CD1c-positive myeloid dendritic cell (primary cell): ENCODE data around the gene RFXANK.
"Not testable (repeated sequence)": the region's sequence is repeated elsewhere in the genome, so short reads cannot be mapped to it uniquely, and the experiment has no call there.

Source experiments
- DNase-seq: peaks from one replicate; pipeline ENCODE4 v3.0.0-alpha.2; 2016; ENCODE audit errors: extremely low spot score

Gene RFXANK

DNA sequence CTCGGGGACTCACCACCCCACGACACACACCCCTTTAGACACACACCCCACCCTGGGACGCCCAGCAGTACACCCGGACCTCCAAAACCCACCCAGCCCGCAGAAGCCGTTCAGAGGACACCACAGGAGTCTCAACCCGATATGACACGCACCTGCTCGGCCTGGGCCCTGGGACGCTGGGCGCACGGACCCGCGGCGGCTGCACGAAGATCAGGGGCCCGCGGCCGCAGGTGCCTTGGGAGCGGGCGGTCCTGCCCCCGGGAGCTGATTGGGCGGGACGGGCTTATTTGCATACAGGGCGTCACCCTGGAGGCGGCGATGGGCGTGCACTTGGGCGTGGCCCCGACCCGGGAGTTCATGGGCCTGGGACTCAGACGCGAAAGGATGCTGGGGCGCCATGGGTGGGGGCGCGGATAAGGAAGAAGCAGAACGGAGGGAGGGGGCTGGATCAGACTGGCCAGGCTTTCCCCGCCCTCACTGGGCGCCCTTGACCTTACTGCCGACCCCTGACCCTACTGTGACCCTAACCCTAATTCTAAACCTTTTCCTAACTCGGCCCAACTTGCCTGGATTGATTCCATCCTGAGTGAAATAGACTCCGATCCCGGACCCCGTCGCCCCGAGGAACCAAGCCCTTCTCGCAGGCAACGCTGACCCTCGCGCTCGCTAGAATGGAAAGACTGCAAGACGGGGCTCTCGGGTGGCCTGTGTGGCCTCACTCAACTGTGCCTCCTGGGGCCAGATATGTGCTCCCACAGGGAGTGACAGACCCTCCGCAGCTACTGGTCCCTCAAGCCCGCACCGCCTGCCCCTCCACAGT is 21.8 kb upstream of the RFXANK start, which contains the start of gene MEF2B:
MEF2B (minus strand) TSS at position 211 of the 820 bp plus-strand sequence. CDS start 19,528 bp downstream, outside the sequence.
- DNase-seq: peak; percentile 75

DNA sequence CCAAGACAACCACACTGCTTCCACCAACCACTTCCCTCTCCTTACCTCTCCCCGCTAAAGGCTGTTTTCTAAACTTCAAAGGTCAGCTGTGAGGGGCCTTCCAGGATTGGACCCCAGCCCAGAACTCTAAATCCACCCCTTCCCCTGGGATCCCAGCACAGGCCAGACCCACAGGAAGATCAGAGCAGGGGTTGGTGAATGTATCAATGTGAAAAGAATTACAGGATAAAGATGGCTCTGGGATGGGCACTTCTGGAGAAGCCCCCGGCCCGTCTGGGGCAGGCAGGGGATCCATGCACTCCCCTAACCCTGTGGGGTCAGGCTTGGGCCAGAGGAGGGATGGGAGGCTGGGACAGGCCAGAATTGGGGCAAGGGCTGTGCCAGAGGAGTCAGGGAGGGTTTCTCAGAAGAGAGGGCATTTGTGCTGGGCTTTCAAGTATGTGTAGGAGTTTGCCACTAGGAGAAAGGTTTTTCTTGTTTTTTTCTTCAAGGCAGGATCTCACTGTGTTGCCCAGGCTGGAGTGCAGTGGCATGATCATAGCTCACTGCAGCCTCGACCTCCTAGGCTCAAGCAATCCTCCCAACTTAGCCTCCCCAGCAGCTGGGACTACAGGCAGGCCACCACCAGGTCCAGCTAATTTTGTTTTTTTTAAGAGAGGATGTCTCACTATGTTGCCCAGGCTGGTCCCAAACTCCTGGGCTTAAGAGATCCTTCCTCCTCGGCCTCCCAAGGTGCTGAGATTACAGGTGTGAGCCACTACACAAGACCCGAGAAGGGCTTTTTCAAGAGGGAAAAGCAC is 21.0 kb upstream of the RFXANK start:
- no peak for DNase-seq

DNA sequence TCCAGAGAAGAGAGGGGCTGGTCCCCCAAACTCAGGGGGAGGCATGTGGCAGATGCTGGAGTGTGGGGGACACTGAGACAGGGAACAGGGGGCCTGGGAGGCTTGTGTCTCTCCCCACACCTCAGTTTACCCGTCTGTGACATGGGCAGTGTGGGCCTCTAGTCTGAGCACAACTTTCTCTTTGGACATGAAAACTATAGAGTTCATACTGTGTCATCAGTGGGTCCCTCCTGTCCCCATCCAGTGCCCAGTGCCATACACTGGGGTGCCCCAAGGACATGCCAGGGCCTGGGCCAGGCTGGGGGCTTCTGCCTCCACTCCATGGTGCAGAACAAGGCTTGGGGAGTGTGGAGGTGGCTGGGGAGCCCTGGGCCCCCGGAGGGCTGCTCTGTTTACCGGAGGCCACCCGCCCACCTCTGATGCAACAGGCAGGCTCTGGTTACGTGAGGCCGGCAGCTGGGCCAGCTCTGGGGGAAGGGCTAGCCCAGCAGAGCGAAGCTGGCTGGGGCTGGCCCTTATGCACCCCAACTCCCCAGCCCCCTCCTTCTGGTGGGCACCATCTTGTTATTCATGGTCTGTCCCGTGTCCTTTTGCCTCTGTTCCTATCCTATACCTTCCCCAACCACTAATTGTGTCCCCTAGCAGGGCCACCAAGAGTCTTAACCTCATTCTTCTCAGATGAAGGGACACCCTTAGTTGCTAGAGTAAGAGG is 20.1 kb upstream of the RFXANK start:
- DNase-seq: no peak

DNA sequence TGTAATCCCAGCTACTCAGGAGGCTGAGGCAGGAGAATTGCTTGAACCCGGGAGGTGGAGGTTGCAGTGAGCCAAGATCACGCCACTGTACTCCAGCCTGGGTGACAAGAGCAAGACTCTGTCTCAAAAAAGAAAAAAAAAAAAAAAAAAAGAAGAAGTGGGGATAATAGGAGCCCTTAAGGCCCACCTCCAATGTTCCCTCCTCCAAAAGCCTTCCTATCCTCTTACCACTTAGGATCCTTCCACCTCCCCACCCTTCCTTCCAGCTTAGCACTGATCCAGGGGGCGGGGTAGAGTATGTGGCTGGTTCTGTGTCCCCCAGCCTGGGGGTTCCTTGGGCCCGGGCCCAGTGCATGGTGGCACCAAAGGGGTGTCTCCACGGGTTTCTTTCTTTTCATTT is 18.8 kb upstream of the RFXANK start:
- DNase-seq: not testable (repeated sequence)

DNA sequence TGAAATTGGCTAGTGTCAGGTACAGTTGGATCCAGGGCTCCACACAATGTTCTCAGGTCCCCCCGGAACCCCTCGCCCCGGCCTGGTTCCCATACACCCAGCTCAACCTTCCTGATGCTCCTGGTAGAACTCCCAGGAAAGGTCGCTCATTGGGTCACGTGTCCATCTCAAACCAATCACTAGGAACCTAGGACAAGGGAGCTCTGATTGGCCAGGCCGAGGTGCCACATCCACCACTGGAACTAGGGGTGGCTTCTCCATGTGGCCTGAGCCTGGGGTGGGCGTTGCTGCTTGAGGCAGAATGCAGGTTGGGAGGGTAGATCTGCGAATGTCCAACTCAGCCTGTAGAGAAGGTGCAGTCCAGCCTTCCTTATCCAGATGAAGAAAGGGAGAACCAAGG is 15.1 kb upstream of the RFXANK start:
- DNase-seq: no peak

DNA sequence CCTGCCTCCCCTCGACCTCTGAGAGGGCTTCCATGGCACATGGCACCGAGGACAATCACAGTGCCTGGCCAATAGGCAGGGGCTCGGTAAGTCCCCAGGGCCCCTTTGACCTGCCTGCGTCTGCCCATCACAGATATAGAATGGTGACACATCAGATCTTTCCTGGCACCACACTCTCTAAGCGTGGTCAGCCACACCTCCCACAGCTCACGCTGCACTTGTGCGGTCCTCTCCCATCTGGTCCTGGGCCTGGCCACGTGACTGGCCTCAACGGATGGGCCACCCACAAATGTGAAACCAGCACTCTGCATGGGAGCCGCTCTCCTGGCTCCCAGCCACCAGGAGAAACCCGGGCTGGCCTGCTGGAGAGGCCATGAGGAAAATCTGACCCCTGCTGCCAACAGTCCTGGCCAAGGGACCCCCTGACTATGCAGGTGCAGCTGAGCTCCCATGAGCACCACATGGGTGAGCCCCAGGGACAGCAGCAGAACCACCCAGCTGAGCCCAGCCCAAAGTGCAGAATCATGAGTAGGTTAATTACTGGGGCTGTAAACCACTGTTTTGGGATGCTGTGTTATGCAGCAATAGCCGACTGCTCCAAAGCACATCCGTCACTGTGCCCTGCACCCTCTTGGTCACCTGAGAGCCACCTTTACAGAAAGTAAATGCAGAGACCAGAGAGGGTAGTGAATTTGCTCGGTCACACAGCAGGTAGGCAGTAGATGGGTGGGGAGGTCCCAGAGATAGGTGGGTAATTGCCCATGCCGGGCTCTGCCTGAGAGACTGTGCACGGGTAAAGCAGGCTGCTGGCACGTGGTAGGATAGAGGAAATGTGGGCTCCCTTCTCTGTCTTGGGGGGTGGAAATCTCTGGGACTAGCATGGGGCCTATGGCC is 12.3 kb upstream of the RFXANK start:
- no peak for DNase-seq

DNA sequence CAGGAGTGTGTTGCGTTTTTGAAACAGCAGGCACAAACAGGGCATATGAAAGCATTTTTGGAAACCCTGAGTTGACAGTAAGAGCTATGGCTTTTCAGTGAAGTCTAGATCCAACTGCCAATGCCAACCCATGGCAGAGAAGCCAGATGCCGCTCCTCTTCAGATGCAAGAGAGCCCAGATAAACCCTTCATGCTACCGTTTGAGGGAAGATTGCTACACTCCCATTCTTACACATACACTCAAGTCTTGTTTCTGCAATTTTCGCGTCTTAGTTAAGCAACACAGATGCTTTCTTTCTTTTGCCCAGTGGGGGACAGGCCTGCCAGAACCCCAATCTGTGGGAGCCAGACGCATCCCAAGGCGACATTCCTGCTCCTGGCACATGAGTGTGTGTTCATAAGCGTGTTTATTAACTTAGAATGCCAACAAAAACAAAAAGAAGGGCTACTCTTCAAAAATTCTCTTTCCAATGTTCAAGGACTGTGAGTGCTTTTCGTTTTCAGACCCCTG is 10.5 kb upstream of the RFXANK start:
- DNase-seq: no peak

DNA sequence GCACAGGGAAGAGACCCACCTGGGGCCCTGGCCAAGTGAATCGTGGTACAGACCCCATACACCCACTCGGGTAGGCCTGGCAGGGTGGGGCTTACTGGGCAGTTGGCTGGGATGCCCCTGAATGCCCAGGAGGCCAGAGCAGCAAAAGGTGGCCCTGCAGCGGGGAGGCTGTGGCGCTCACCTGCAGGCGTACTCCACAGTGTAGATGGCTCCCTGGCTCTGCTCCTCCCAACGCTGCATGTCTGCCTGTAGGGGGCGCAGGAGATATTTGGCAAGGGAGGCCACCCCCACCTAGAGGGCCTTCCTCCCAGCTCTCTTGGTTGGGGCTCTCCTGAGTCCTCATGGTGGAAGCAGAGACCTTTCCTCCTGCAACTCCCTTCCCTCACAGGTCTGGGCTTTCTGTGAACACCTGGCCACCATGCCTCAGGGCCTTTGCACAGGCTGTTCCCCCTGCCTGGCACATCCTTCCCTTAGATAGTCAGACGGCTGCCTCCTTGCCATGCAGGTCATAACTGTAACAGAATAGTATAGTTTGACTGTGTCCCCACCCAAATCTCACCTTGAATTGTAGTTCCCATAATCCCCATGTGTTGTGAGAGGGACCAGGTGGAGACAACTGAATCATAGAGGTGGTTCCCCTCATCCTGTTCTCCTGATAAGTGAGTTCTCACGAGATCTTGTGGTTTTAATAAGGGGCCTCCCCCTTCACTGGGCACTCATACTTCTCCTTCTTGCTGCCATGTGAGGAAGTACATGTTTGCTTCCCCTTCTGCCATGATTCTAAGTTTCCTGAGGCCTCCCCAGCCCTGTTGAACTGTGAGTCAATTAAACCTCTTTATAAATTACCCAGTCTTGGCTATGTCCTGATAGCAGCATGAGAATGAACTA is 6.0 kb upstream of the RFXANK start:
- DNase-seq: peak; percentile 77

DNA sequence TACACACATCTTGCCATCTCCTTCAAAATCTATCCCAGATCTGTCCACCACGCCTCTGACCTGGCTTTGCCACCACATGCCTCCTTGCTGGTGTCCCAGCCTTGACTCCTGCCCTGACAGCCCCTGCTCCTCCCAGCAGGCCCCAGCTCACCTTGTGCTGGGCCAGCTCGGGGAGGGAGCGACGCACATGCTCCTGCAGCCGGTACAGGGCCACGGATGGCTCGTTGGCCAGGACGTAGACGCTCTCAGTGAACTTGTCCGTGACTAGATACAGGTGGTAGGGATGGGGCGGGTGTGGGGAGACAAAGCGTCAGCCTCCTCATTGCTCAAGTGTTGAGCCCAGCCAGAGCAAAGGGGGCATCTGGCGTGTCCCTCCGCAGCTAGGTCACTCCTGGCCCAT is 5.3 kb upstream of the RFXANK start:
- no peak for DNase-seq

DNA sequence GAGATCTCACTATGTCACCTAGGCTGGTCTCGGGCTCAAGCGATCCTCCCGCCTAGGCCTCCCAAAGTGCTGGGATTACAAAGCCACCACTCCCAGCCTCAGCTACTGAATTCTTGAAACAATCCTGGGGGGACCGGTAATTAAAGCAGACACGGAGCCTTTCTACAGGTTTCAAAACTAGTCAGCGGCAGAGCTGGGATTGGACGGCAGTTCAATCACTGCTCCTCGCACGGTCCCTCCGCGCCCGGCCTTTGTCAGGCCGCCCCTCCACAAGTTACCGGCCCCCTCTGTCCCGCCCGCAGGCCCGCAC is 335 bp upstream of the RFXANK start:
- no peak for DNase-seq

DNA sequence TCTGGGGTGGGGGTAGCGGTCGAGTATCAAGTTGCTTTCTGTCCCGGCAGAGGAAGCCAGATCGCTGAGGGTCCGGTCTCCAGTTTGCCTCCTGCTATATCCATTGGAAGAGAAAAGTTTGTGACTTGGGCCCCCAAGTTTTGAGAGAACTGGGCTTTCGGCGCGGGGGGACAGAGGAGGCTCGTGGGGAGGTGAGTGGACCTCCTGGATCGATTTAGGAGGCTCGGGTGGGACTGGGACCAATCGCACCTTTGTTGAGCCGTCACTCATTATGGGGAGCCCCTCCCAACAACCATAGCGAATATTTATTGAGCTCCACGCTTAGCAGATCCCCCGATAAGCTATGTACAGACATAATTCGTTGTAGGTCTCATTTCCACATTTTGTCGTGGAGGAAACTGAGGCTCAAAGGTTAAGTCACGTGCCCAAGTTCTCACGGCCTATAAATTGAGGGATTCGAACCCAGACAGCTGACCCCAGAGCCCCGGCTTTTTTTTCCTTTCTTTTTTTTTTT is 909 bp downstream of the RFXANK start:
- no peak for DNase-seq

DNA sequence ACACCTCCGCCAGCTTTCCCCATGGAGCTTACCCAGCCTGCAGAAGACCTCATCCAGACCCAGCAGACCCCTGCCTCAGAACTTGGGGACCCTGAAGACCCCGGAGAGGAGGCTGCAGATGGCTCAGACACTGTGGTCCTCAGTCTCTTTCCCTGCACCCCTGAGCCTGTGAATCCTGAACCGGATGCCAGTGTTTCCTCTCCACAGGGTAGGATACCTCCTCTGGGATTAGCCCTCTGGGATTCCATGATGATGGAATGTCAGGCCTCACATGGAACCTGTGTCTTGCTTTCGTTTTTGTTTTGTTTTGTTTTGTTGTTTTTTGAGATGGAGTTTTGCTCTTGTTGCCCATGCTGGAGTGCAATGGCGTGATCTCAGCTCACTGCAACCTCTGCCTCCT is 1.9 kb downstream of the RFXANK start:
- no peak for DNase-seq

DNA sequence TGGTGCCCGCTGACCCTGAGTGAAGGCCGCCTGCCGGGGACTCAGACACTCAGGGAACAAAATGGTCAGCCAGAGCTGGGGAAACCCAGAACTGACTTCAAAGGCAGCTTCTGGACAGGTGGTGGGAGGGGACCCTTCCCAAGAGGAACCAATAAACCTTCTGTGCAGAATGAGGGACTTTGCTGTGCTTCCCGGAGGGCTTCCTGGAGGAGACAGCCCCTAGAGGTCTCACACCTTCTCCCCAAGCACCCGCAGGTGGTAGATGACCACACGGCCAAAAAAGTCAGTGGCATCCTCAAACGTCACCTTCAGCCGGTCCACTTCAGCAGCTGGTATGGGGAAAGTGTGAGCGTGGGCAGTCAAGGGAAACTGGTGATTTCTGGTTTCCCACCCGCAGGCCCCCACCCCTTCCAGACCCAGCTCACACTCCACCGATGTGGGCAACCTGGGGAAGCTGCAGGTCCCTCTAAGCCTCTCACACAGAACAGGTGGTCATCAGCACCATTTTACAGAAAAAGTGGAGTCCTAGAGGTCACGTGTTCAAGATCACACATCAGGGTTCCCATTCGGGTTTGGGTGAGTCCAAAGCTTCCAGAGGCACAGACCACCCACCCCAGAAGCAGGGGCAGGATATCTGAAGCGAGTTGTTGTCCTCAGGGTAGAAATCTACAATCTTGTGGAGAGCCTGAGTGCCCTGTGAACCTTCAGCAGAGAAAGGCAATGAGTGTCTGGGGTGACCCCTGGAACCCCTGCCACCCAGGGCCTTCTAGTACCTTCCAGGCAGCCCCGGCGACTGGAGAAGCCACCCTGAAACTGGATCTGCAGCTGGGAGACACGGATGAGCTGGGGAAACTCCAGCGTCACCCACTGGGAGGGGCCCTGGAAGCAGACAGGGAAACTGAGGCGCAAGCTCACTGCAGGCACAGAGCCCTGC is 9.9 kb downstream of the RFXANK start:
- DNase-seq: no peak

DNA sequence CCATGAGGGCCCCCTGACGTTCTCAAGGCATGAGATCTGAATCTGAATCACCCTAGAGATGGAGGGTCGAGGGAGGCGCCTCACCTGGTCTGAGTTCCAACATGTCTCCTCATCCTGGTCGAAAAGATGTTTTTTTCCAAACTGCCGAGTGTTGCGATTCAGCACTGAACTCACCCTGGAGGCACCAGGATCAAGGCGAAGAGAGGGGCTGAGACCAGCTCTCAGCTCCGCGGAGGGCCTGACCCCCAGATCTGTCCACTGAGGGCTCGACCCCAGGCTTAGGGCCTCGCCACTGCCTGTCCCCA is 10.6 kb downstream of the RFXANK start:
- no peak for DNase-seq

DNA sequence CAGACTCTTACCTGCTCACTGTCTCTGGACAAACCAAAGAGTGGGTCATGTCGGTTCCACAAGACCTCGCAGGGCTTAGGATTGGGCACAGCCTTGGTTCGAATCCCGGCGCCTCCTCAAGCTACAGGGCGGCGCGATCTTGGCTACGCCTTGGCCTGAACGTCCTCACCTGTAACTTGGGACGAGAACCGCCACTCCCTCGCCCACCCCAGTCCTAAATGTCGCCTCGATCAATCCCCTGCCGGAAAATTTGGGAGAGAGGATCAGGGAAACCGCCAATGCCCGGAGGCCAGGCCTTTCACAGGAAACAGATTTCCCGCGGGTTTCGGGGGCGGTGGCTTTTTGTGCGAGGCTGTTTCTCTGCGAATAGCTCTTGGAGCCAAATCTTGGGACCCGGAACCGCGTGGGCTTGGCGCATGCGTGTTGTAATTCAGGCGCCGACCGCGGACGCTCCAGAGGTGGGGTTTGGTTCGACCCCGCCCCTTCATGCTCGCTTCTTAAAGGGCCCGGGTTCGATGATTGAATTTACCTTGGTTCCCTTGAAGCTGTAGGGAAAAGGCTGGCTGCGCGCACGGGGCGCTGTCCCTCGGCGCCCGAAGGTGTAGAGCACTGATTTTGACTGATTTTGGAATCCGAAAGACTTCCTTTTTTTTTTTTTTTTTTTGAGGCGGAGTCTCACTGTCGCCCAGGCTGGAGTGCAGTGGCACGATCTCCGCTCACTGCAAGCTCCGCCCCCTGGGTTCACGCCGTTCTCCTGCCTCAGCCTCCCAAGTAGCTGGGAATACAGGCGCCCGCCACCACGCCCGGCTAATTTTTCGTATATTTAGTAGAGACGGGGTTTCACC is 11.2 kb downstream of the RFXANK start, which contains the start of gene NR2C2AP:
NR2C2AP (minus strand) TSS at position 403 of the 845 bp plus-strand sequence; CDS start at position 49, 354 bp downstream.
- DNase-seq: peak; percentile 96

DNA sequence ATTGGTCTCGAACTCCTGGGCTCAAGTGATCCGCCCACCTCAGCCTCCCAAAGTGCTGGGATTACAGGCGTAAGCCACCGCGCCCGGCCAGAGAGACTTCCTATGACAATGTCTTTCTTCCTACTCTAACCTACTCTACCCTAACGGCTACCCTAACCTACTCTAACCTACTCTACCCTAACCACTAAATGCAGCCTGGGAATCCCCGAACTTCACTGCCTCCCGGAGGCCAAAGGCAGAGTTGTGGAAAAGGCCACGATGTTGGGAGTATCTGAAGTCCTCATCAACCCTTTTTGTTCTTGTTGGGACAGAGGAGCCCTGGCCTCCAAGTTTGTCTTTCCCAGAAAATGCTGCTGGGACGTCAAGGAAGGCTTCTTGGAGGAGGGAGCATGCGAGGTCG is 12.1 kb downstream of the RFXANK start:
- DNase-seq: no peak

DNA sequence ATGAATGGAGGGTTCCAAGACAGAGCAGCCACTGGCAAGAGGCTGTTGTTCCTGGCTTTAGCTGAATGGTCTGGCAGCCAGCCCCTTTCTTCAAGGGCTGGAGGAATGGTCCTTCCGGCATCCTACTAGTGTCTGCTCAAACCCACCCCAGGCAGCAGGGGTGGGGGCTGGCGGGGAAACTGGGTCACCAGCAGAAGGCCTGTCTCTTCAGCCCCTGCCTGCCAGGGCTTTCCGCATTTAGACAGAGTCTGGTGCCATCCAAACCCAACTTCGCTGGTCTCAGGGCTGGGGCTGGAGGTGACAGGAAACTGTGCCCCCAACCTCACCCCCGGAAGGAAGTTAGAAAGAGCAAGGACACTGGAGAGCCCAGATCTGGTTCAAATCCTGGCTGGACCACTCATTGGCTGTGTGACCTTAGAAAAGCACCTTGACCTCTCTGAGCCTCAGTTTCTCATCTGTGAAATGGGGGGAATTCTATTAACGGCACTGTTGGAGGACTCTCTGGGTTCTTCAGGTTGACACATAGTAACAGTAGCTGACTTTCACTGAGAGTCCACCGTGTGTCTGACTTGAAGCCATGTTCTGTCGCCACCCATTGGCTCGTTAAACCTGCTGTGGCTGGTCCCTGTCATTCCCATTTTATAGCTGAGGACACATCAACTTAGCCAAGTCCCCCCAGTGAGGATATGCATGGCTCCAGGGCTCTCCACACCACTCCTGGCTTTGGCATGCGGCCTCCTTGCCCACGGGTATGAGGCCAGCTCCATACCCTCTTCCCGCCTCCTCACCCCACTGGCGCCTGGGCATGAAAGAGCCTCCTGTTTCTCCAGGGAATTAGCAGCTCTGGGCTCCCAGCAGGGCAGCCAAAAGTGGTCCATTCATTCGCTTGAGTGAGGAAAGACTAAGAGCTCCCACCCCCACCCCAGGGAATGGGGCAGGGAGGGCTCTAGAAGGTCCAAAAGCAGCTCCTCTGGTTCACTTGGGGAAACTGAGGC is 13.7 kb downstream of the RFXANK start:
- no peak for DNase-seq
